HepG2 (cell line): Measurements from ENCODE around the gene DNAAF8. TPM values are rescaled to one million over a fixed set of nuclear protein-coding genes. Genes with fewer than 3 reads are reported as not detected.
A peak's percentile ranks its signal among the peaks of the same experiment; 100 is the strongest.

Experiments
- GATA4 ChIP-seq: sonication (generic); IDR thresholded peaks from 2 replicates; pipeline ENCODE4 v1.6.1; 2016; ENCODE audit warnings: antibody characterized with exemption, low read depth, borderline replicate concordance
- GPBP1L1 ChIP-seq: sonication (generic); formaldehyde crosslinking; IDR thresholded peaks from 2 replicates; pipeline ENCODE4 v1.5.0; 2020; ENCODE audit warnings: mild to moderate bottlenecking, missing genetic modification reagents
- HOMEZ ChIP-seq: IDR thresholded peaks from 2 replicates; pipeline ENCODE4 v1.6.1; 2016; ENCODE audit warnings: low read depth
- KLF15 ChIP-seq: sonication (generic); formaldehyde crosslinking; IDR thresholded peaks from 2 replicates; pipeline ENCODE4 v1.8.1; 2023; ENCODE audit warnings: borderline replicate concordance, mild to moderate bottlenecking, inconsistent platforms, missing genetic modification reagents, mixed read lengths
- MTA1 ChIP-seq: sonication (generic); formaldehyde crosslinking; IDR thresholded peaks from 2 replicates; pipeline ENCODE4 v1.4.0; 2020; ENCODE audit warnings: missing genetic modification reagents, mild to moderate bottlenecking, borderline replicate concordance
- NFIC ChIP-seq: IDR thresholded peaks from 2 replicates; pipeline ENCODE4 v1.6.1; 2012; ENCODE audit warnings: mild to moderate bottlenecking, low read length, inconsistent platforms
- PAF1 ChIP-seq: IDR thresholded peaks from 2 replicates; pipeline ENCODE4 v1.6.1; 2016; ENCODE audit warnings: missing genetic modification reagents, missing compliant biosample characterization
- POGK ChIP-seq: sonication (generic); formaldehyde crosslinking; conservative IDR thresholded peaks from 2 replicates; pipeline ENCODE4 v1.8.0; 2022; ENCODE audit warnings: mild to moderate bottlenecking, moderate library complexity, missing genetic modification reagents
- RFX3 ChIP-seq: IDR thresholded peaks from 2 replicates; pipeline ENCODE4 v1.6.1; 2016; ENCODE audit warnings: missing biosample characterization, missing genetic modification reagents
- SAP130 ChIP-seq: IDR thresholded peaks from 2 replicates; pipeline ENCODE4 v1.6.1; 2016; ENCODE audit warnings: low read depth
- YEATS4 ChIP-seq: sonication (generic); formaldehyde crosslinking; IDR thresholded peaks from 2 replicates; pipeline ENCODE4 v1.4.0; 2020; ENCODE audit warnings: missing genetic modification reagents, borderline replicate concordance
- ZBTB20 ChIP-seq: sonication (generic); formaldehyde crosslinking; IDR thresholded peaks from 2 replicates; pipeline ENCODE4 v1.8.1; 2023; ENCODE audit warnings: missing genetic modification reagents, low read depth, mild to moderate bottlenecking, borderline replicate concordance
- ZBTB7A ChIP-seq: sonication (generic); formaldehyde crosslinking; IDR thresholded peaks from 2 replicates; pipeline ENCODE4 v1.8.0; 2022; ENCODE audit warnings: mild to moderate bottlenecking, missing genetic modification reagents
- ZNF10 ChIP-seq: sonication (generic); formaldehyde crosslinking; IDR thresholded peaks from 2 replicates; pipeline ENCODE4 v1.4.0; 2020; ENCODE audit warnings: mild to moderate bottlenecking, low read depth, missing genetic modification reagents, borderline replicate concordance
- ZNF263 ChIP-seq: sonication (generic); formaldehyde crosslinking; IDR thresholded peaks from 2 replicates; pipeline ENCODE4 v1.4.0; 2020; ENCODE audit warnings: missing genetic modification reagents
- ZNF276 ChIP-seq: sonication (generic); formaldehyde crosslinking; IDR thresholded peaks from 2 replicates; pipeline ENCODE4 v1.4.0; 2020; ENCODE audit warnings: mild to moderate bottlenecking, low read depth, missing genetic modification reagents
- ZNF34 ChIP-seq: sonication (generic); formaldehyde crosslinking; IDR thresholded peaks from 2 replicates; pipeline ENCODE4 v1.4.0; 2020; ENCODE audit warnings: mild to moderate bottlenecking, missing genetic modification reagents, borderline replicate concordance
- ZNF547 ChIP-seq: sonication (generic); formaldehyde crosslinking; IDR thresholded peaks from 2 replicates; pipeline ENCODE4 v1.5.1; 2020; ENCODE audit warnings: mild to moderate bottlenecking, missing genetic modification reagents
- ZNF563 ChIP-seq: sonication (generic); formaldehyde crosslinking; IDR thresholded peaks from 2 replicates; pipeline ENCODE4 v1.8.0; 2022; ENCODE audit warnings: mild to moderate bottlenecking, moderate library complexity, missing genetic modification reagents
- ZNF816 ChIP-seq: sonication (generic); formaldehyde crosslinking; IDR thresholded peaks from 2 replicates; pipeline ENCODE4 v1.8.0; 2022; ENCODE audit warnings: missing genetic modification reagents, mild to moderate bottlenecking, borderline replicate concordance
- ZUFSP ChIP-seq: sonication (generic); formaldehyde crosslinking; IDR thresholded peaks from 2 replicates; pipeline ENCODE4 v1.9.0; 2021; ENCODE audit warnings: missing genetic modification reagents, mild to moderate bottlenecking, borderline replicate concordance
- polyA plus RNA-seq, 8 experiments: library from polyadenylated mRNA; depleted of rRNA in 3 of 8; stranded (reverse) in 7 of 8; unstranded in 1 of 8; fragments of >200 nt; fragmentation: Illumina TruSeq in 4 of 8; extraction: Trizol in 4 of 8; gene quantifications; 2 replicates each; pipeline versions ENCODE4 v1.2.1 to v1.2.3, GENCODE V29; 2011 to 2016; ENCODE audit warnings: low read depth in 4 of 8, missing spikeins in 1 of 8, mixed read lengths in 1 of 8; ENCODE audit not compliant: insufficient read depth in 1 of 8
- total RNA-seq, 5 experiments: library from RNA; depleted of rRNA; stranded (reverse); fragments of >200 nt; fragmentation: Illumina TruSeq; extraction: Trizol; gene quantifications; 2 replicates each; pipeline ENCODE4 v1.2.3, GENCODE V29; 2016; ENCODE audit warnings: low read depth in 1 of 5

DNAAF8 gene
- total and polyA plus RNA-seq, 2 of the 13 experiments (the other 11 are each of a cell fraction or from before 2014, with no cell fraction given) = 0.44 TPM; not detected in 1

GRCh38 chr16:4734063-4734729, at the start of gene DNAAF8, which contains the start of gene ANKS3 (continued):
- peak; percentile 71; the same call in 1 of the 2 replicates for TF ChIP-seq POGK (CRISPR knock-in tag)
- no peak for TF ChIP-seq NFIC
- TF ChIP-seq MTA1 (CRISPR knock-in tag) = peak; percentile 69; the same call in 1 of the 2 replicates
- TF ChIP-seq ZNF10 (CRISPR knock-in tag) = no peak
- TF ChIP-seq GPBP1L1 (CRISPR knock-in tag) = no peak
- TF ChIP-seq ZUFSP (CRISPR knock-in tag) = no peak
- no peak for TF ChIP-seq PAF1 (CRISPR knock-in tag)
- peak; percentile 77 for TF ChIP-seq ZNF547 (CRISPR knock-in tag)
- 0 out of 2 replicates have a peak, but pooled peaks have one; percentile 68 for TF ChIP-seq ZNF816 (CRISPR knock-in tag)
- TF ChIP-seq ZNF34 (CRISPR knock-in tag) = no peak
- TF ChIP-seq ZBTB7A = 0 out of 2 replicates have a peak, but pooled peaks have one; percentile 47
- no peak for TF ChIP-seq KLF15 (CRISPR knock-in tag)
- TF ChIP-seq ZBTB20 (CRISPR knock-in tag) = no peak
- no peak for TF ChIP-seq RFX3 (CRISPR knock-in tag)
- 0 out of 2 replicates have a peak, but pooled peaks have one; percentile 25 for TF ChIP-seq ZNF263
- peak; percentile 99 for TF ChIP-seq SAP130 (CRISPR knock-in tag)
- no peak for TF ChIP-seq GATA4
- TF ChIP-seq ZNF563 (CRISPR knock-in tag) = peak; percentile 84
- TF ChIP-seq YEATS4 (CRISPR knock-in tag) = peak; percentile 96
- no peak for TF ChIP-seq HOMEZ (CRISPR knock-in tag)
- TF ChIP-seq ZNF276 = 0 out of 2 replicates have a peak, but pooled peaks have one; percentile 72
